Measurements from ENCODE around the gene SF3A2. TPM values are rescaled to one million over a fixed set of nuclear protein-coding genes. Genes with fewer than 3 reads are reported as not detected.

Gene SF3A2
- total RNA-seq, 1 donor from 2014 or later: 65.0 TPM

GRCh38 chr19:2248136-2249009 is 11.7 kb downstream of the SF3A2 start:
- DNase-seq (ENCODE audit: low spot score) (no peak), ATAC-seq (no peak)
- intact Hi-C loops (cut with DNase I): no loop called here

GRCh38 chr19:2249010-2249866 is 12.6 kb downstream of the SF3A2 start, which contains the start of gene AMH:
TSS of gene AMH (plus strand) at chr19:2249323. CDS start at chr19:2249333, 10 bp downstream.
- no peak for DNase-seq (ENCODE audit: low spot score)
- ATAC-seq: no peak
- intact Hi-C loops (cut with DNase I): no loop called here

DNA sequence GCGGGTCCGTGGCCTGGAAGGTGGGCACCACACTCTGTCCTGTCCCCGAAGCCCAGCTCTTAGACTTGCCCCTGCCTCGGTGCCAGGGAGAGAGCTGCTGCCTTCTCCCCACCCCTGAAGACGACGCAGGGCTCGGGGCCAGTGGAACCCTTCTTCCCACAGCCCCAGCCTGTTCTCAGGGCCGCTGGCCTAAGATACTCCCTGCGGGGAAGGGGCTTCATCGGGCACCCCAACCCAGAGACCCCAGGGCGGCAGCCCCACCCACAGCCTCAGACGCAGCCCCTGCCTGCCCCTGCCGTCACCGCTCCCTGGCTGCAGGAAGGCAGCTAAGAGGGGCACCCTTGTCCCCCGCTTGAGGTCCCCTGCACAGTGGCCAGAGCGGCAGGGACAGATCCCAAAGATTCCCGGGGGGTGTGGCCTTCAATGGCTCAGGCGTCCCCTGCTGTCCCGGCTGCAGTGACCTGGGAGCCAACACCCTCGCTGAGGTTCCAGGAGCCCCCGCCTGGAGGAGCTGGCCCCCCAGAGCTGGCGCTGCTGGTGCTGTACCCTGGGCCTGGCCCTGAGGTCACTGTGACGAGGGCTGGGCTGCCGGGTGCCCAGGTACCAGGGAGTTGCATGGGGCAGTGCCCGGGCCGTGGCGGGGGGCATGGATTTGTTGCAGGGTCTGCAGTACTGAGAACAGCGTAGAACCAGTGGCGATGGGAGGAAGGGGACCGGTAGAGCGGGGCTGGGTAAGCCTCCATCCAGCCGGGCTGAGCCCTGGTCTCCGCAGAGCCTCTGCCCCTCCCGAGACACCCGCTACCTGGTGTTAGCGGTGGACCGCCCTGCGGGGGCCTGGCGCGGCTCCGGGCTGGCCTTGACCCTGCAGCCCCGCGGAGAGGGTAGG is 13.5 kb downstream of the SF3A2 start:
- DNase-seq (ENCODE audit: low spot score) (no peak), ATAC-seq (no peak)
- intact Hi-C loops (cut with DNase I): no loop called here

- ATAC-seq (no peak), DNase-seq (ENCODE audit: low spot score) (no peak)
- intact Hi-C loops (cut with DNase I): no loop called here
These were observed 14.1 kb downstream of the SF3A2 start for GRCh38 chr19:2250766-2251105.

GRCh38 chr19:2251106-2252054 is 14.8 kb downstream of the SF3A2 start:
- DNase-seq (ENCODE audit: low spot score) (no peak), ATAC-seq (no peak)
- intact Hi-C loops (cut with DNase I): no loop called here

DNA sequence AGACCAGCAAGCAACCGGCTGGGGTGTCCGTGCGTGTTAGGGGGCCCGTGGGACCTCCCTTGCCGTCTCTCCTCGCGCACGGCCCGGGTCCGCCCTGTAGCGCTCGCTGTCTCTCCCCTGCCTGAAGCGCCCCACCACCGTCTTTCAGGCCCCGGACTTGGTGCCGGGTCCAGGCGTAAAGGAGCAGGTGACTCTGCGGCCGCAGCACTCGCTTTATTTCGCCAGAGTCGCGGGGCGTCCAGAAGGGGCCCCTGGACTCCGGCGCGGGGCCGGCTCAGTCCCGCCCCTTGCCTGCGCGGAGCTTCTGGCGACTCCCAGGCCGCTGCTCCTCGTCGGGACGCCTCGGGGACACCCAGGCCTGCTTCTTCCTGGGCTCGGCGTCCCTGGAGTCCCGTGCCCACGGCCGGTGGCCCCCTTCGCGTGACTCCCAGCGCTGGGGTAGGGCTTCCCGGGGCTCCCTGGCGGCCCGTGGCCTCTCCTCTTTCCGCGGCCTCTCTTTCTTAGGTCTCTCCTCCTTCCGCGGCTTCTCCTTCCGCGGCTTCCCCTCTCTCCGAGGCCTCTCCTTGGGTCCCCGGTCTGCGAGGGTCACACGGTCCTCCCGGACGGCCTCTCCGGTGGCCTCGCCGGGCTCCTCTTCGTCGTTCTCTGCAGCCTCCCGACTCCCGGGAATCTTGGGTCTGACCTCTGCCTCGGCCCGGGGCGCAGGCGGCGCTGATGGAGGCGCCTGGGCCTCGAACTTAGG is 15.6 kb downstream of the SF3A2 start:
- intact Hi-C loops (cut with DNase I): no loop called here
- ATAC-seq: no peak
- DNase-seq (ENCODE audit: low spot score): no peak

- DNase-seq (ENCODE audit: low spot score) (no peak), ATAC-seq (no peak)
- intact Hi-C loops (cut with DNase I): no loop called here
These were observed 16.1 kb downstream of the SF3A2 start for GRCh38 chr19:2252797-2253105.

GRCh38 chr19:2253106-2254063 is 16.8 kb downstream of the SF3A2 start:
- intact Hi-C loops (cut with DNase I): no loop called here
- no peak for DNase-seq (ENCODE audit: low spot score)
- no peak for ATAC-seq

DNA sequence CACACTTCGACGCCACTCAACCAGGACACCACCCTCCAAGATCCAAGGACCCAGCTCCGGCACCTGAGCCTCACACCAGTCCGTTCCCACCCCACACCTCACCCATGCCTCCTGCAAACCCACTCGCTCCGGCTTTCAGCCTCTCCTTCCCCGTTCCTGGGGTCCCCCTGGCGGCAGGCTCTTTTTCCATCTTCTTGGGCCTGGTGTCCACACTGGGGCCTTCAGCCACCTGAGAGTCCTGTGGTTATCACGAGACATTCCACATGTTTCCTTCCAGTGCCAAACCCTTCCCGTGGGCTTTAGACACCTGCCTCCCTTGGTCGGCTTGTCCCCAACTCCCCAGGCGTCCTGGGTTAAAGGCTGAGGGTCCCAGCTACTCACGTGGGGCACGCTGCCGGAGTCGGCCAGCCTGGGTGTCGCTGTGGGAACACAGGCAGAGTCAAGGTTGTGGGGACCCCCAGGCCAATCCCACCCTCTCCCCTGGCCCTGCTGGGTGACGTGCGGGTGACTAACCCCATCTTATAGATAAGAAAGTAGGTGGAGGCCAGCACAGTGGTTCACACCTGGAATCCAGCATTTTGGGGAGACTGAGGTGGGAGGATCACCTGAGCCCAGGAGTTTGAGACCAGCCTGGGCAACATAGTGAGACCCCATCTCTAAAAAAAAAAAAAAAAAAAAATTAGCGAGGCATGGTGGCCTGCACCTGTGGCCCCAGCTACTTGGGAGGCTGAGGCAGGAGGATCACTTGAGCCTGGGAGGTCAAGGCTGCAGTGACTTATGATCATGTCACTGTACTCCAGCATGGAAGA is 17.6 kb downstream of the SF3A2 start:
- ATAC-seq: no peak
- DNase-seq (ENCODE audit: low spot score): no peak
- intact Hi-C loops (cut with DNase I): no loop called here

DNA sequence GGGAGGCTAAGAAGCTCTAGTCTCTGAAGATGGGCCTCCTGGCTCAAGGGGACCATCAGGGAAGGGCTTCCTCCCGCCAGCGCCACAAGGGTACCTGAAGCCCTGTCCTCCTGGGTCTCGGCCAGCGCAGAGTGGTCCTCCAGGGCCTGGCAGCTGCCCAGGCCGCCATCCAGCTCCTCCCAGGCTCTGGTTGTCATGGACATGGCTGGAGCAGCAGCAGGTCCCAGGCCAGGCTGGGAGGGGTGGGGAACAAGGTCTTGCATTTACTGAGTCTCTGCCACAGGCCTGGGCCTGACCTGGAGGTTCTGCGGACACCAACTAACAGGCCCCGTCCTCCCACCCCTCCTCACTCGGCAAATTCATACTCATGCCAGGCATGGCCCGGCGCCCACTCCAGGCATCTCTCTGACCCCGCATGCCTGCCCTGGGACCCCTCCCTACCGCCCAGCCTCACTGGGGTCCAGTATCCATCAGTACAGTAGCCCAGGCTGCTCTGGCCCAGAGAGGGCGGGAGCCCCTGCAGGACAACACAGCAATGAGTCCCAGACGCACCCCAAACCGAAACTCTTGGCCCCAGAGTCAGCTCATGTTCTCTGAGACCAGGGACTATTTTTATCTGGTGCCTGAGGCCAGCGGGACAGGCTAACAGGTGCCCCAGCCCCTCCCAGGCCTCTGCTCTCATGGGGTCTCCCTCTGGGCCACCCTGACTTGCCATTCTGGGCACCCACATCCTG is 18.7 kb downstream of the SF3A2 start:
- ATAC-seq (no peak), DNase-seq (ENCODE audit: low spot score) (no peak)
- intact Hi-C loops (cut with DNase I): no loop called here

GRCh38 chr19:2255982-2256685 is 19.5 kb downstream of the SF3A2 start, which contains the start of gene JSRP1:
TSS of gene JSRP1 (minus strand) at chr19:2256417. CDS start at chr19:2255314, 1,103 bp downstream.
- DNase-seq (ENCODE audit: low spot score): no peak
- no peak for ATAC-seq
- intact Hi-C loops (cut with DNase I): no loop called here

- ATAC-seq (no peak), DNase-seq (ENCODE audit: low spot score) (no peak)
- intact Hi-C loops (cut with DNase I): no loop called here
These were observed 22.7 kb downstream of the SF3A2 start for GRCh38 chr19:2259336-2259735.

DNA sequence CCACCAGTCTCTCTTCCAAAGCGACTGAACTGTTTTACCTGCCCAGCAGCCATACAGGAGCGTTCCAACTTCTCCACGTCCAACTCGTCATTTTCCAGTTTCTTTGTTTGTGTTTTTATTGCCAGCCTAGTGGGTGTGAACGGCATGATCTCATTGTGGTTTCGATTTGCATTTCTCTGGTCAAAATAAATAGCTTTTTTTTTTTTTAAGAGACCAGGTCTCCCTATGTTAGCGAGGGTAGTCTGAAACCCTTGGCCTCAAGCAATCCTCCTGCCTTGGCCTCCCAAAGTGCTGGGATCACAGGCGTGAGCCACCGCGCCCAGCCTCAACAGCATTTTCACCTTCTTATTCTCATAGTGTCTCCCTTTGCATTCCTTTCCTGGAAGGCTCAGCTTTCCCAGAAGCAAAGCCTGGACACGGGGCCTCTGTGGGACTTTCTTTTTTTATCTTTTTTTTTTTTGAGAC is 23.7 kb downstream of the SF3A2 start:
- ATAC-seq: no peak
- DNase-seq (ENCODE audit: low spot score): no peak
- intact Hi-C loops (cut with DNase I): no loop called here

GRCh38 chr19:2261438-2262172 is 25.0 kb downstream of the SF3A2 start:
- intact Hi-C loops (cut with DNase I): no loop called here
- no peak for DNase-seq (ENCODE audit: low spot score)
- ATAC-seq: no peak

All from sciatic nerve (tissue), 2 donors.